Islet of Langerhans (tissue), 1 donor: Measurements from ENCODE around the gene ANO6.
"Not testable (repeated sequence)": the region's sequence is repeated elsewhere in the genome, so short reads cannot be mapped to it uniquely, and the experiment has no call there.

Experiments used
- FAIRE-seq: peaks from one replicate; lab custom pipeline; 2011; peaks lifted over from hg19 to GRCh38; lab: Jason Lieb, UNC

Gene ANO6

DNA sequence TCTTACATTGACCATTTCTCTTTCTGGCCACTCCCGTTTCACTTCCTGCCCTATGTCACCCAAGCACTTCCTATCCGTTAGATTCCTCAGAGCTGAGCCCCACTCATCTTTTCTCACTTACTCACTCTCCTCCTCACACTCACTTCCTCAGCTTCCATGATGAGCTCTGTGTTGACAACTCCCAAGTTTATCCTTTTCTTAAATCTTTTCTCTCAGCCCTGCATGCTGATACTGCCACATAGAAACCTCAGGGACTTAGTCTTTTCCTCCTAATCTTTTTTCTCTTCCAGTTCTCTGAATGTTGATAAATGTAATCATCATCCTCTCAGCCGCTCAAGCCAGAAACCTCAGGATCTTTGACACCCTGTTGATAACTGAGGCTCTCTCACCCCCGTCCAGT, 99.6 kb downstream of the ANO6 start:
- FAIRE-seq, result no peak

- not testable (repeated sequence) for FAIRE-seq
Observed at GRCh38 chr12:45317261-45317660, 101.4 kb downstream of the ANO6 start.

DNA sequence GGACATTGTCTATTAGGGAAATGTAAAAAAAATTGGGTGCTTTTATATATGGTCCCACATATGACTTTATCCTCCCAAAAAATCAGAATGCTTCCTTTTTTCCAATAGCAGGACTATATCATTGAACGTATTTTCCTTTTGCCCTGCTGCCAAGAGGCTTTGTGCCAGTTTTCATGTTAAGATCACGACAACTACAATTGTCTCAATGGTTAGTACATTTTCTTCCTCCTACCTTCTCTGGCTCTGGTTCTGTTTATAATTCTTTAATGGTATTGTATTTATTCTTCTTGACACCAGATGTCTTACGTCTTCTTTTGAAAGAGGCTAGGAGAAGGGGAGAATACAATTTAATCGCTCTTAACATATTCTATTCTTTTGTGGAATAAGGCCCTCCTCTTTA, 106.9 kb downstream of the ANO6 start:
- FAIRE-seq, result no peak

- no peak for FAIRE-seq
Observed at GRCh38 chr12:45324391-45324790, 108.5 kb downstream of the ANO6 start.

DNA sequence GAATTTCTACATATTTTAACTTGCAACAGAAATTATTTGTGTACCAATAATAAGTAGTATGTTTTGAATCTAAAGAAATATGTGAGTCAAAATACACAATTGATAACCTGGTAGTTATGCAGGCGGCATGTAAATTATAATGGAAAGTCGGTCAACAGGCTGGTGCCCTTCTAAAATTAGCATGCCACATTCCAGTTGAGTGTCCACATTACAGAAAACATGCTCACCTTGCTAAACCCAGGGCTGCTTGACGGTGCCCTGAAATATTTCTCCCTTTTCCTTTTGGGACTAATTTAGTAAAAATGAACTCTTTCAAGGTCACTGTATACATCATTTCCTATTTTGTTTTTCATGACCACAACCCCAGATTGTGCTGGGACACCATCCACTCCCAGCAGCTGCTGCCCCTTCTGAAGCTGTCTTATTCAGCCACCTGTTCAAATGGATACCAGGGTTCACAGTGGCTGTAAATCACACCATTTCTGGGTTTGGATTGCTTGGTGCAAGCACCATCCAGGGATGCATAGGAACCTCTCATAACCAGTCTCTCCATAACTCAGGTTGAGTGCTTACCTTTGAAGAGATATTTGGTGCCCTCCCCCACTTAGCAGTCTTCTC, 110.6 kb downstream of the ANO6 start:
- FAIRE-seq, result no peak

GRCh38 chr12:45327823-45328383, 112.0 kb downstream of the ANO6 start:
- no peak for FAIRE-seq

DNA sequence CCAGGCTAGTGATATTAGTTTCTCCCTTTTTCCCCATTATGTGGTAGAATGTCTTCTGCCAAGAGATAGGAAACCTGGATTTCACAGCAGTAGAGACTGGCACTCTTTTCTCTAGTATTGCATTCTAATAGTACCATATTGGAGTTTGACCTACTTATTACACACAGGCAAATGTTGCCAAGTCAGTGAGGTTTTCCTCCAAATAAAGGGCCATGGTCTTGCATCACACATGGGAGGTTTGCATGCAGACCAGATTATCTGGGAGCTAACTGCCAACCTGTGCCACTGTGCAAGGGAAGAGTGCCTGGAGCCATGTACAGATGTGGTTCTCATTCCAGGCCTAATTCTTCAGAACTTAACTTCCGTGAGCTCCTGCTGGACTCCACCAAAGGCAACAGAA, 113.3 kb downstream of the ANO6 start:
- FAIRE-seq, result no peak

DNA sequence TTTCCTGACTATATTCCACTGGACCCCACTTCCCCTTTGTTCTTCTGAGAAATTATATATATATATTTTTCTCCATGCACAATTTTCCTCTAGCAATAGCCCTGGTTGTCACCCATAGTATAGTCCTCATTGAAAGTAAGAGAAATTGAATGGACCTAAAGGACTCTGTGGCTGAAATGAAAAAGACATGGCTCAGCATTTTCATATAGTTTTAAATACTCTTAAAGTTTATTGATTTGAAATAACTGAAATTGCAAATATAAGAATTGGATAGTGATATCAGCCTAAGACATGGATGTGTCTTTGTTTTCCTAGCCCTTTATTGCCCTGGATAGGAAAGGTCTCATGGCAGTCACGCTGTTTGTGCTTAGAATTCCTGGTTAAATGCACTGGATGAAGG, 113.8 kb downstream of the ANO6 start:
- no peak for FAIRE-seq

DNA sequence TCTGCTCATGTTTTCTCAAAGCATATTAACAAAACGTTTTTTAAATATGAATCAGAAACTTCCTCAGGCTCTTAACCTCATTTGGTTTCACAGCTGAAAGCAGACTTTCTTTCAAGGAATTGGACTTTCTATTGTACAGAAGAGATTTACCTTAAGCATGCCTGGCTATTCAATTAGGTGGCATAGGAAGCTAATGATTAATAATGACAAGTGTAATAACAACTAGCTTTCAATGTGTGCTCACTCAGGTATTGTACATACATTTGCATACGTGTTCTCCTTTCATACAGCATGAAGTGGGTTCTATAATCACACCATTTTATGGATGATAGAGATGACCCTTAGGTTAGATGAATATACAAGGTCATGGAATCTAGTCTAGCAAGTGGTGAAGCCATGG, 115.7 kb downstream of the ANO6 start:
- FAIRE-seq, result no peak

DNA sequence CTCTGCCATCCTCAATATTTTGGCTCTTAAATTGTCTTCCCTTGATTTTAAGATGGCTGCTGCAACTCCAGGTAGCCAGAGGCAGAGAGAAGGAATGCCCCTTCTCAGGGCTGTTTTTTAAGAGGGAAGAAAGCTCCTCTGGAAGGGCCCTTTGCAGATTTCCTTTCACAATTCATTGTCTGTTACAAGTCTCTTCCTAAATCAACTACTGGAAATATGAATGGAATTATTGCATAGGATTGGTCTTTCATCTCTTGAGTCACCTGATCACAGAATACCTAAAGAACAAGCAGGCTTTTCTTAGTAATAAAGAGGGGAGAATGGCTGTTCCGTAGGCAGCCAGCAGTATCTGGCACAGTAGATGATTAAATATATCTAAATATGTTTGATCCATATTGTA, 118.5 kb downstream of the ANO6 start:
- no peak for FAIRE-seq

GRCh38 chr12:45336331-45336730, 120.4 kb downstream of the ANO6 start:
- FAIRE-seq, result no peak

- no peak for FAIRE-seq
Observed at GRCh38 chr12:45336762-45337596, 121.1 kb downstream of the ANO6 start.

DNA sequence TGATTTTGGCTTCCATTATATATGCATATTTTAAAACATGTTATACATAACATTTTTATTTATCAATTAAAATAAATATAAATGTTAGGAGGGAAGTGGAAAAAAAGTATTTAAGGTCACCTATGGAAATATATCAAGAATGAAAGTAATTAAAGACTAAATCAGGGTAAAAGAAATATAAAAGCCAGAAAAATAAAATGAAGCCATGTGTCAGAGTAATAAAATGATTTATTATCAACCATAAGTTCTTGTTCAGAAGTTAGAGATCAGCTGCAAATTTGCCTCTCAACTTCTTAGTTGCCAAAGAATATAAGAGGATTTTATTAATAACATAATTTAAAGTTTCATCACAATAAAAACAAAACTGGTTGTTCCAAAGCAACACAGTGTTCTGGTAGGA, 121.9 kb downstream of the ANO6 start:
- no peak for FAIRE-seq

DNA sequence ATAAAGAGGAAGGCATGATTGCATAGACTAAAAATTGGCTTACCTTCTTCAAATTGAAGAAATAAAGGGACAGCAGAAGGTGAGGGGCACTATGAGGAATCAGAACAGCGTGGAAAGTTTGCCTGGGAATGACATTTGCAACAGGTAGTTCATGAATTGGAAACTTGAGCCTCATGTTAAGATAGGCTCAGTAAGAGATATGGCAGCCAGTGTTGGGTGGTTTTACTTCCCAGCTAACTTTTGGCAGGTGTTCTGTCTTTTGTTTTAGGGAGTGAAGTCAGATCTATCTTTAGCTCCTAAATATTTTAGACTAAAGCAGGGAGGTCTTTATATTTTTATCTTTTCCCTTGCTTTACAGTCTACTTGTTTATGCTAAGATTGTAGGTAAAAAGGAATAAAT, 122.4 kb downstream of the ANO6 start:
- no peak for FAIRE-seq

DNA sequence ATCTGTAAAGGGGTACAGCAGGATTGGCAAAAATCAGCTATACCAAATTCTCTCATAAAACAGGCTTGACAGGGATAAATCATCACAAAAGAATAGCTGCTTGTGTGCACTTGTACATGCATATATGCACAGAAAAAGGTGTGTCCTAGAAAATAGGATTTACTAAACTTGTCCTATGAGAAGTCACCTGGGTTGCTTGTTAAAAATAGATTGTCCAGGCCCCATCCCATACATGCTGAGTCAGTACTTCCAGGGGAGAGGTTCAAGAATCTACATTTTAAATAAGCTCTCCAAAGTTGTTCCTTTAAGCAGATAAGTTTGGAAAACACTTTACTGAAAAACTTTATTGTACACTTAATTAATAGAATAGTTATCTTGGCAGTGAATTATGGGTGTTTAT, 123.1 kb downstream of the ANO6 start:
- FAIRE-seq, result no peak

GRCh38 chr12:45342171-45342570, 126.3 kb downstream of the ANO6 start:
- FAIRE-seq, result no peak

DNA sequence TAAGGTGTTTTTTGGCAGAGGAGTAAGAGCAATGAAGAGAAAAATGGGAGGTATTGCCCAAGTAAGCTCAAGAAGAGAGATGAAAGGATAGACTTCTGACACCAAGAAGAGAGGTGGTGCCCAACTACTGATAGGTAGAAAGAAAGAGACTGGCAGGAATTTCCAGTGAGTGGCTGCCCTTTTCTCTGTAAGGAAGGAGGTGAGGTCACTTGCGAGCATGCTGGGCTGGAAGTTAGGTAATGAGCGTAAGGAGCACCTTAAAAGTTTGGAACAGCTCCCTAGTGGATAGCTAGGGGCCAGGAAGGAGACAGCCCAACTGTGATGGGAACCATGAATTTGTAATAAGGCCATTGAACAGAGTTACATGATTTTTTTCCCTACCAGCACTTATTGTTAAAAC, 127.0 kb downstream of the ANO6 start:
- FAIRE-seq, result no peak

GRCh38 chr12:45343269-45344051, 127.6 kb downstream of the ANO6 start:
- FAIRE-seq, result no peak

DNA sequence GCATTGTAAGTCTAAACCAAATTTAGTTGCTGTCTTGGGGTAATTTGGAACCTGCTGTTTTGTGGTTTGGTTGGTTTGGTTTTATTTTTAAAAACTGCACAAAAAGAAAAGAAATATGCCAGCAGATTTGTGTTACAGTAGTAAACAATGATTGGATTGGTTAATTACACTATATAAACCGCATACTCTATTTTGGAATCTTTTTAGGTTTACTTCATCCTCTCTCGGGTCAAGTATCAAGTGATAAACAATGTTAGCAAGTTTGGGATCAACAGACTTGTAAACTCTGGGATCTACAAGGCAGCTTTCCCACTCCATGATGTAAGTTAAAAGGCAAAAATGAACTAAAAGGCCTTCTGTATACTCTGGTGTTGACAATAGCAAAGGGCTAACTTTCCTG, 132.4 kb downstream of the ANO6 start:
- no peak for FAIRE-seq

GRCh38 chr12:45348986-45349385, 133.1 kb downstream of the ANO6 start:
- FAIRE-seq, result no peak

- FAIRE-seq, result no peak
Observed at GRCh38 chr12:45349916-45350315, 134.0 kb downstream of the ANO6 start.

DNA sequence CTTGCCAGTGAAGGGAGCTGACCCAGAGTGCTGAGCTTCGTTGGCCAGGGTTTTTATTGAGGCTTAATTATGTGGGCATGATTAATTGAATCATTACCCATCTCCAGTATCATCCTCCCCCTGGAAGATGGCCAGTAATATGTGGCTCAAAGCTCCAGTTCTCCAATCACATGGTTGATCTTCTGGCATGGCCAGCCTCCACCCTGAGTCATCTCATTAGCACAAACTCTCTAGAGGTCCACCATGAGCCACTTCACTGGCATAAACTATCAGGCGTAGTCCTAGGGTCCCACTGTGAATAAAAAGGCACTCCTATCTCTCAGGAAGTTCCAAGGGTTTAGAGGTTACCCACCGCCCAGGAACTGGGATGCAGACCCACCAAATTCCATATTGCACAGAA, 135.0 kb downstream of the ANO6 start:
- no peak for FAIRE-seq
